PC-3 (cell line): ENCODE data around the gene PTPRE. TPM values are rescaled to one million over a fixed set of nuclear protein-coding genes. Genes with fewer than 3 reads are reported as not detected.

Source experiments
- ATAC-seq: fragments of 200-7000 bp; cut with Tn5 transposase; 2 replicates; pipeline ENCODE4 v1.9.1; 2020; ENCODE audit warnings: mild to moderate bottlenecking, moderate library complexity
- BruUV-seq: library from RNA; stranded (reverse); fragments of 400-500 nt; replicated peaks from 2 replicates; lab custom pipeline; 2021; lab: Mats Ljungman, UMichigan
- CTCF ChIA-PET: fragments of 300-600 bp; sonication (Branson Sonifier 250); formaldehyde crosslinking; loops from one replicate; lab custom pipeline; 2022; ENCODE audit warnings: antibody characterized with exemption; lab: Charles Lee
- POLR2A ChIA-PET: fragments of 300-600 bp; sonication (Branson Sonifier 250); formaldehyde crosslinking; loops from one replicate; lab custom pipeline; 2022; ENCODE audit warnings: antibody characterized with exemption; ENCODE audit not compliant: unreplicated experiment; lab: Charles Lee
- DNase-seq: peaks from one replicate; pipeline ENCODE4 v3.0.0-alpha.2; 2015
- H2AFZ ChIP-seq: fragments of 300-600 bp; sonication (generic); 2 replicates; pipeline ENCODE4 v1.6.0; 2016; ENCODE audit warnings: antibody characterized with exemption, low read length
- H3F3A ChIP-seq: fragments of 300-600 bp; sonication (generic); one replicate; pipeline ENCODE4 v1.6.0; 2017; ENCODE audit warnings: antibody characterized with exemption, low read length, control low read depth, mild to moderate bottlenecking; ENCODE audit not compliant: unreplicated experiment
- H3K27ac ChIP-seq: fragments of 300-600 bp; sonication (generic); 2 replicates; pipeline ENCODE4 v1.5.1; 2016; ENCODE audit warnings: mild to moderate bottlenecking, low read length
- H3K27me3 ChIP-seq: fragments of 300-600 bp; sonication (generic); 2 replicates; pipeline ENCODE4 v1.6.1; 2016; ENCODE audit warnings: low read length, mixed read lengths
- H3K36me3 ChIP-seq: fragments of 300-600 bp; sonication (generic); 2 replicates; pipeline ENCODE4 v1.6.1; 2016; ENCODE audit warnings: low read depth, mixed run types, low read length, mixed read lengths
- H3K4me1 ChIP-seq: fragments of 300-600 bp; sonication (generic); 2 replicates; pipeline ENCODE4 v1.5.1; 2016; ENCODE audit warnings: low read length; ENCODE audit not compliant: insufficient read depth
- H3K4me2 ChIP-seq: fragments of 300-600 bp; sonication (generic); 2 replicates; pipeline ENCODE4 v1.6.0; 2016; ENCODE audit warnings: low read length
- H3K4me3 ChIP-seq: fragments of 300-600 bp; sonication (generic); 2 replicates; pipeline ENCODE4 v1.5.1; 2016; ENCODE audit warnings: mild to moderate bottlenecking, low read length, mixed read lengths
- H3K79me2 ChIP-seq: fragments of 300-600 bp; sonication (generic); 2 replicates; pipeline ENCODE4 v1.6.1; 2017; ENCODE audit warnings: low read length, mixed read lengths
- H3K9ac ChIP-seq: fragments of 300-600 bp; sonication (generic); 2 replicates; pipeline ENCODE4 v1.6.0; 2016; ENCODE audit warnings: mild to moderate bottlenecking, low read length
- H3K9me2 ChIP-seq: fragments of 300-600 bp; sonication (generic); replicated peaks from 2 replicates; pipeline ENCODE4 v1.6.1; 2016; ENCODE audit warnings: mixed run types, low read length, mixed read lengths
- H3K9me3 ChIP-seq: fragments of 300-600 bp; sonication (generic); 2 replicates; pipeline ENCODE4 v1.6.1; 2016; ENCODE audit warnings: low read length, mixed read lengths
- H4K20me1 ChIP-seq: fragments of 300-600 bp; sonication (generic); 2 replicates; pipeline ENCODE4 v1.6.1; 2016; ENCODE audit warnings: low read length, mixed read lengths
- CTCF ChIP-seq: fragments of 300-600 bp; sonication (generic); conservative IDR thresholded peaks from 2 replicates; pipeline ENCODE4 v1.5.1; 2017; ENCODE audit warnings: antibody characterized with exemption, low read depth, mild to moderate bottlenecking, low read length
- EZH2 ChIP-seq: fragments of 300-600 bp; sonication (generic); IDR thresholded peaks from one replicate; pipeline ENCODE4 v1.6.1; 2017; ENCODE audit warnings: antibody characterized with exemption, mild to moderate bottlenecking, low read length; ENCODE audit not compliant: unreplicated experiment
- EZH2phosphoT487 ChIP-seq: fragments of 300-600 bp; sonication (generic); IDR thresholded peaks from 2 replicates; pipeline ENCODE4 v1.6.1; 2018; ENCODE audit warnings: mild to moderate bottlenecking, antibody characterized with exemption, low read length, borderline replicate concordance
- intact Hi-C: fragments of 100-400 bp; cut with micrococcal nuclease; formaldehyde crosslinking; loops from 2 replicates; pipeline ENCODE4 v1.9.0; 2023
- total RNA-seq: library from RNA; depleted of rRNA; stranded (reverse); fragments of >200 nt; gene quantifications from 2 replicates; pipeline ENCODE4 v1.2.3, GENCODE V29; 2014

The PTPRE gene
- total RNA-seq, 1 experiment from 2014 or later, result 3.1 TPM

- no peak for ATAC-seq
- Histone ChIP-seq H3K36me3 (no peaks in the 10 kb centered on the region), H2AFZ (no peak overlapping the region), H3K4me2 (no peak overlapping the region), H4K20me1 (no peaks in the 10 kb centered on the region), H3K79me2 (no peaks in the 10 kb centered on the region), H3K9me2 (no peaks in the 10 kb centered on the region), H3K4me1 (0 out of 2 replicates have a peak, but pooled peaks cover 2% of the 10 kb centered on the region), H3K4me3 (no peak overlapping the region), H3K9me3 (no peaks in the 10 kb centered on the region), H3F3A (no peaks in the 10 kb centered on the region), H3K27me3 (no peaks in the 10 kb centered on the region), H3K27ac (no peak overlapping the region), H3K9ac (no peak overlapping the region)
- POLR2A ChIA-PET, result no interaction called here
- no TSS peak for BruUV-seq
- no peak for TF ChIP-seq EZH2
- TF ChIP-seq EZH2phosphoT487, result no peak
- no peak for TF ChIP-seq CTCF
- CTCF ChIA-PET, result no interaction called here
- intact Hi-C loops, result no loop called here
- no peak for DNase-seq
Measured at GRCh38 chr10:127932521-127933270, 25.8 kb downstream of the PTPRE start.

- BruUV-seq, result no TSS peak
Measured at GRCh38 chr10:127933271-127933670, 26.4 kb downstream of the PTPRE start.

More at GRCh38 chr10:127933271-127933670, 26.4 kb downstream of the PTPRE start:
- Histone ChIP-seq H3K9me2 (no peaks in the 10 kb centered on the region), H3K27ac (no peak overlapping the region), H3K9me3 (no peaks in the 10 kb centered on the region), H3K4me1 (no peaks in the 10 kb centered on the region), H2AFZ (no peak overlapping the region), H3K4me3 (no peak overlapping the region), H3K4me2 (no peak overlapping the region), H3K27me3 (no peaks in the 10 kb centered on the region), H3K9ac (no peak overlapping the region), H3F3A (no peaks in the 10 kb centered on the region), H3K79me2 (no peaks in the 10 kb centered on the region), H4K20me1 (no peaks in the 10 kb centered on the region), H3K36me3 (no peaks in the 10 kb centered on the region)
- intact Hi-C loops, result no loop called here
- TF ChIP-seq EZH2, result no peak
- no peak for TF ChIP-seq CTCF
- TF ChIP-seq EZH2phosphoT487, result no peak
- ChIA-PET POLR2A (no interaction called here), CTCF (no interaction called here)
- DNase-seq (no peak), ATAC-seq (no peak)
